SHP77 treated with DMSO at 0.1 percent for 48 hours (cell line): ENCODE results near the gene SFI1.
A peak's percentile ranks its signal among the peaks of the same experiment; 100 is the strongest.

ENCODE experiments used
- DNase-seq: peaks from one replicate; lab custom pipeline; 2025; lab: John Stamatoyannopoulos, UW

The SFI1 gene

GRCh38 chr22:31595271-31595670 is 98.9 kb downstream of the SFI1 start:
- DNase-seq: no peak

DNA sequence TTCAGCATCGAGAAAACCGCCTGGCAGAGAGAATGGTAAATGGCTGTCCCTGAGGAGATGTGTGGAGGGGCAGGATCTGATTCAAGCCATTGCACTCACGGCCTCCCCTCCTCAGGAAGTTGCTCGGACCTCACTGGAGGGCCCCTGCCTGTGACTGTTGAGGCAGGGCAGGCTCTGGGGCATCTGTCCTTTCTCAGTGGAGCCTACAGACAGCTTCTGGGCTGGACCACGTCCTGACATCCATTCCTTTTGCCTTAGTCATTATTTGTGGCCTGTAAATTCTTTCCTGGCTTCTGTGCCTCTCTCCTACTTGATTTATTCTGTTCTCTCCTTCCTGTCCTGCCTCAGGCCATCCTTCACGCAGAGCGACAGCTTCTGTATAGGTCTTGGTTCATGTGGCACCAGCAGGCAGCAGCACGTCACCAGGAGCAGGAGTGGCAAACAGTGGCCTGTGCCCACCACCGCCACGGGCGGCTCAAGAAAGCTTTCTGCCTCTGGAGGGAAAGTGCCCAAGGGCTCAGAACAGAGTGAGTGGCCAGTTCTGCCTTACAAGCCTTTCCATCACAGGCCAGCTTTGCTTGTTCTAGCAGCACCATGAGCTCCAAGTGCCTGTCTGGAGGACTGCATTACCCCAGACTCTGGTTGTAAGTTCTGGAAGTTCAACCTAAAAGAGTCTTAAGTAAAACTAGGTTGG is 106.1 kb downstream of the SFI1 start:
- DNase-seq: no peak

- DNase-seq: no peak
Measured at GRCh38 chr22:31603081-31603525, 106.8 kb downstream of the SFI1 start.

- no peak for DNase-seq
Measured at GRCh38 chr22:31603574-31603973, 107.2 kb downstream of the SFI1 start.

DNA sequence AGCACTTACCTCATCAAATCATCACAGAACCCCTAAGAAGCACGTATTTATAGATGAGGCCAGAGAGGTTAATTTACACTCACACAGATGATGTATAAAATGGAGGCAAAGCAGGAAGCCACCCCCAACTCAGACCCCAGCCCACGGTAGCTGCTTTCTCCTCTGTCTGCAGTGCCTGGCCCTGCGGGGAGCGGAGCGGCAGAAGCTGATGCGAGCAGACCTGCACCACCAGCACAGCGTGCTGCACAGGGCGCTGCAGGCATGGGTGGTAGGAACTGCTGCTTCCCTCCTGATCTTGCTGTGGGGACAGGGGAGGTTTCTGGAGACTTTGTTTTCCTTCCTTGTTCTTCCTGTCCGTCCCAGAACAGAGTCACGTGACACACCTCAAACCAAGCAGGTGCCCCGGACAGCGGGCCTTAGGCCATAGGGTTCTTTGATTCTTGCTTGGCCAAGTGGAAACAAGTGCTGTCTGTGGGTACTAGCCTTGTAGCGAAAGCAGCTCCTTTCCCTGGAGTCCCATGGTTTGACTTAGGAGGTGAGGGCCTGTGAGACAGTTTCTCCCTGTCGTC is 107.9 kb downstream of the SFI1 start:
- DNase-seq: no peak

- DNase-seq: no peak
Measured at GRCh38 chr22:31604746-31605705, 108.7 kb downstream of the SFI1 start.

DNA sequence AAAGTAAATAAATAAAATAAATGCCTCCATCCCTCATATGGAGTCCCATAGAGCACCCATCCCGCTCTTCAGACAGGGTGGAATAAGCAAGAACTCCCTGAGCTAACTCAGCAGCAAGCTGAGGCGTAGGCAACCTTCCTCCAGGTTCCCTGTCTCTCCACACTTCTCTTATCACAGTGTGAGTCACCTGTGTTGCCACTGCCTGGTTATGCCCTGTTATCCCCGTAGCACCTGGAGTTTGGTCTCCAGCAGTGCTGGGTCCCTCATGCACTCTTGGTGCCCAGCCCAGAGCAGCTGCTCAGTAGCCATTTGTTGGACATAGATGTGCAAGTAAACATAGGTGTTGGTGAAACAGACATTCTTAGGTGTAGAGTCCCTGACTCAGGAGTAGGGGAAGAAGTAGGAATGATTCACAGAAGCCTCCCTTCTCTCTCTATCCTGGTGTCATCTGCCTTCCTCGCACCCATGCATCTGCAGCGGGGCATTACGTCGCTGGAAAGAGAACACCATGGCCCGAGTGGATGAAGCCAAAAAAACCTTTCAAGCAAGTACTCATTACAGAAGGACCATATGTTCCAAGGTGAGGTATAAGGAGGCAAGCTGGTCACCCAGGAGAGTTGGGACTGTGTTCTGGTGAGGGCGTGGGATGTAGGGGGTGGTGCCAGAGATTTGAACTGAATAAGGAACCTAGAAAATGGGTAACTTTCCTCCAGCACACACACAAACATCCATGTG is 109.7 kb downstream of the SFI1 start:
- DNase-seq: no peak

DNA sequence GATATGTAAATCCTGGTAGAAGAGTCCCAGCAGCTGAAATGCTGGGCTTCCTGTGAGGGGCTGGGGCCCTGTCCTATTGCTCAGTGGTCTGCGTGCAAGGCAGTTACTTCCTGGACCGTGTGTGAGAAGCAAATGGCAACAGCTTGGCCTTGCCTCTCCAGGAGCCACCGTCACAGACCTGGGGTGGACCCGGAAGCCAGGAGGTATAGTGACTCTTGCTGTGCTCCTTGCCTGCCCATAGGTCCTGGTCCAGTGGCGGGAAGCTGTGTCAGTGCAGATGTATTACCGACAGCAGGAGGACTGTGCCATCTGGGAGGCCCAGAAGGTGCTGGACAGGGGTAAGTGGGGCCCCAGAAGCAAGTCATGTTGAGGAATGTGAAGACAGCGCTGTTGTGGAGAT is 111.4 kb downstream of the SFI1 start:
- DNase-seq: no peak

DNA sequence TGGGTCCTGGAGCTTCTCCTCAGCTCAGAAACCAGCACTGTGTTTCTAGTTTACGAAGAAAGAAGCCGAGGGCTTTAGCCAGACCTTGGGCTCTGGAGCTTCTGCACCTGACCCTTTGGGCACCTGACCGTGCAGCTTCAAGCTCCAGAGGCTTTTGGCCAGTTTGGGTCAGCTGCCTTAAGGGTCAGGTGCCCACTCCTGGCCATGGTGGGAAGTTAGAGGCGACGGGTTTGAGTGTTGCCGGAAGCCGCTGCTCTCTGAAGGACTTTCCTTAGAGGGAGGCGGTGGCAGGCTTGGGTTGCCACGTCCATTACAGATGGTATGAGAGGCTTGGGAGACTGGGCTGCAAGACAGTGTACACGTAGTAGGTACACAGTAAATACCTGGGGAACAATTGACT is 113.4 kb downstream of the SFI1 start:
- DNase-seq: no peak

DNA sequence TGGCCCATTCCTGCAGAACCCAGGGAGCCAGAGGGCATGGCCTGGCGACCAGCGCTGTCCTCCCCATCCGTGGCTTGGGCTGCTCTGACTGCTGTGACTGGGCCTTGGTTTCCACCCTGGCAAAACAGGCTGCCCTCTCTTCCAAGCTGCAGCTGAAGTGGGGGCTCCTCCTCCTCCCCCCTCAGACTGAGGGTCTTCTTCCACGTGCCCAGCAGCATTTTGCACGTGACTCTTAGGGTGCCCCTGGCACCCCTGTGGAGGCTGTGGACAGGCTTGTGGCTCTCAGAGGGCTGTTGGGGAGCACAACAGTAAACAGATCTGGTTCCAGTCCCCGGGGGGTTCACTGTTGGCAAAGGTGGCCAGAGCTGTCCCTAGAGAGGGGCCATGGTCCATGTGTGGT is 114.3 kb downstream of the SFI1 start:
- DNase-seq: no peak

DNA sequence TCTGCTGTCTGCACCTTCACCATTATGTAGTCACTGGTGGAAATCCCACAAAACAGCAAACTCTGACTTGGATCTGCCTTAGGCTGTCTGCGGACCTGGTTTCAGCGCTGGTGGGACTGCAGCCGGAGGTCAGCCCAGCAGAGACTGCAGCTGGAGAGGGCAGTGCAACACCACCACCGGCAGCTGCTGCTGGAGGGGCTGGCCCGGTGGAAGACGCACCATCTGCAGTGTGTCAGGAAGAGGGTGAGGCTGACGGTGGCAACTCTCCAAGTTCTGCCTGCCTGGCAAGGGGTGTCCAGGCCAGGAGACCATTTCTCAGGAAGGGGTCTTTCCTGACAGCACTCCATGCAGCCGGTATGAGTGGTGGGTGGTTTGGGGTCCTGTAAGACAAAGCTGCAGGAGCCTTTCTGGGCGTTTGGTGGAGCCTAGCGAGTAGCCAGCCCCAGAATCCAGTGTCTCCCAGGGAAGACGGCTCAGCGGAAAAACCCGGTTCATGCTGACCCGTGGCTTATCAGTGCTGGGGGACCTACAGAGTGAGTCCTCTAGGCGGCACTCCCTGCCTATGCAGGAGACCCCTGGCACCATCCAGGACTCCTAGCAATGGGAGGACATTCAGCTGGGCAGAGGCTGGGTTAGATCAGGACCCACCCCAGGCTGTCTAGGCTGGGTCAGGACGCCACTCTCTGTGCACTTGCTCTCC is 114.9 kb downstream of the SFI1 start:
- no peak for DNase-seq

GRCh38 chr22:31612891-31613285 is 116.6 kb downstream of the SFI1 start:
- DNase-seq: no peak

GRCh38 chr22:31613286-31613903 is 117.1 kb downstream of the SFI1 start:
- DNase-seq: no peak

GRCh38 chr22:31613904-31614296 is 117.6 kb downstream of the SFI1 start:
- DNase-seq: no peak

- no peak for DNase-seq
Measured at GRCh38 chr22:31614781-31615490, 118.6 kb downstream of the SFI1 start.

- DNase-seq: no peak
Measured at GRCh38 chr22:31615491-31615860, 119.1 kb downstream of the SFI1 start.

DNA sequence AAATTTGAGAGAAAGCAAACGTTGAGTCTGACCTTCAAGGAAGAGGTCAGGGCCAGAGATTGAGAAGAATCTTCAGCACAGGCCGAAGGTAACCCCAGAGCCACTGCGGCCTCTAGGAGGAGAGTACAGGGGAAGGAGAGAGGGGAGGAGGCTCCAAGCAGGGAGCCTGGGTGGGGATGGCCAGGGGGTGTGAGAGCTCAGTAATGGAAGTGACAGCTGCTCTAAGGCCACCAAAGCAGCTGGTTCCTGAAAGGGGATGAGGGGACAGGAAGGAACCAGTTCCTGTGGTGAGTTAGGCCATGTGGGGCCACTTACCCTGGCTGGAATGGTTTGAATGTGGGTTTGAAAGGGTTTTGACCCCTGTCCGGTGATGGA is 119.6 kb downstream of the SFI1 start:
- no peak for DNase-seq

DNA sequence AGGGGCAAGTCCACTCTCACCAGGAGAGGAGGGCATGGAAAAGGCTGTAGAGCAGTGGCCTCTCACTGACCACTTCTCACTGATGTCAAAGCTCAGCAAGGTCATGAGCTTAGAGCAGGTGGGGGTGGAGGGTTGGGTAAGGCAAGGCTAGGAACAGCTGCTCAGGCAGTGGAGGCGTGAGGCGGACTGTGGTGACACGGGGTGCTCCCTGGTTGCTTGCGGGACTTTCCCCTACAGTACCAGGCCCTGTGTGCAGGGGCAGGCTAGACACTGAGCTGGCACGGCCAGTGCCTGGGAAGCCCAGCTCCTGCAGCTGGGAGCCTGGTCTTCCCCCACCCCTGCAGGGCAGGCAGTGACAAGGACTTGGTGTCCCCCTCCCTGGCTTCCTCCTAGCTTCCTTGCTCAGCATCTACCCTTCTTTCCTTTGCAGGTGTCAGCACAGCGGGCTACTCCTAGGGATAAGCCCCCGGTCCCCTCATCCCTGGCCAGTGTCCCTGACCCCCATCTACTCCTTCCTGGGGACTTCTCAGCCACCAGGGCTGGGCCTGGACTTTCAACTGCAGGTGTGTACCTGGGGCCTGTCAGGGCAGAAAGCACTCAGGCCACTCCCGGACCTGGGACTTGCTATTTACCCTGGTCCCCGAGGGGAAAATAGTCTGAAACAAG is 120.1 kb downstream of the SFI1 start:
- DNase-seq: no peak

DNA sequence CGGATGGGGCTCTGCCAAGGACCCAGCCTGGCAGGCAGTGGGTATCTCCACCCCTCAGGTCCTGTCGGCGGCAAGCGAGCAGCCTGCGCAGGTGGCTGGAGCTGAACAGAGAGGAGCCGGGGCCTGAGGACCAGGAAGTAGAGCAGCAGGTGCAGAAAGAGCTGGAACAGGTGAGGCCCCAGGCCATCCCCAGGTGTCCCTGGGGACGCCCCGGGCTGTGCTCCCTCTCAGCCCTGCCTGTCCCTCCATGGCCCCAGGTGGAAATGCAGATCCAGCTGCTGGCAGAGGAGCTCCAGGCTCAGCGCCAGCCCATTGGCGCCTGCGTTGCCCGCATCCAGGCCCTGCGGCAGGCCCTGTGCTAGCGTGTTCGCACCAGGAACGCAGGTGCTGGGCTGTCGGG is 121.7 kb downstream of the SFI1 start:
- DNase-seq: peak; percentile 32
